Activated naive CD4-positive, alpha-beta T cell treated with anti-CD3 and anti-CD28 coated beads, Interleukin-2, amount 10 ng/mL, durations not matched to agents 7 days and 5 days (primary cell): ENCODE results near the gene IL12RB2.

Experiments used
- CTCF ChIA-PET: fragments of 350-600 bp; sonication (Branson Sonifier 250); formaldehyde crosslinking; loops from one replicate; lab custom pipeline; 2021; ENCODE audit warnings: antibody characterized with exemption; lab: Charles Lee
- DNase-seq: peaks from one replicate; pipeline ENCODE4 v3.0.0-alpha.2; 2020
- H3K27ac Mint-ChIP-seq: one replicate; pipeline ENCODE4 v1.8.0; 2021; ENCODE audit warnings: mild to moderate bottlenecking, moderate library complexity, mixed read lengths
- H3K27me3 Mint-ChIP-seq: one replicate; pipeline ENCODE4 v1.8.0; 2021; ENCODE audit warnings: mild to moderate bottlenecking, mixed read lengths
- H3K36me3 Mint-ChIP-seq: one replicate; pipeline ENCODE4 v1.8.0; 2021; ENCODE audit warnings: mixed read lengths
- H3K4me1 Mint-ChIP-seq: one replicate; pipeline ENCODE4 v1.8.0; 2021; ENCODE audit warnings: mixed read lengths
- H3K4me3 Mint-ChIP-seq: one replicate; pipeline ENCODE4 v1.8.0; 2021; ENCODE audit warnings: mild to moderate bottlenecking, moderate library complexity, mixed read lengths
- H3K9me3 Mint-ChIP-seq: one replicate; pipeline ENCODE4 v1.8.0; 2021; ENCODE audit warnings: mixed read lengths

Gene IL12RB2

DNA sequence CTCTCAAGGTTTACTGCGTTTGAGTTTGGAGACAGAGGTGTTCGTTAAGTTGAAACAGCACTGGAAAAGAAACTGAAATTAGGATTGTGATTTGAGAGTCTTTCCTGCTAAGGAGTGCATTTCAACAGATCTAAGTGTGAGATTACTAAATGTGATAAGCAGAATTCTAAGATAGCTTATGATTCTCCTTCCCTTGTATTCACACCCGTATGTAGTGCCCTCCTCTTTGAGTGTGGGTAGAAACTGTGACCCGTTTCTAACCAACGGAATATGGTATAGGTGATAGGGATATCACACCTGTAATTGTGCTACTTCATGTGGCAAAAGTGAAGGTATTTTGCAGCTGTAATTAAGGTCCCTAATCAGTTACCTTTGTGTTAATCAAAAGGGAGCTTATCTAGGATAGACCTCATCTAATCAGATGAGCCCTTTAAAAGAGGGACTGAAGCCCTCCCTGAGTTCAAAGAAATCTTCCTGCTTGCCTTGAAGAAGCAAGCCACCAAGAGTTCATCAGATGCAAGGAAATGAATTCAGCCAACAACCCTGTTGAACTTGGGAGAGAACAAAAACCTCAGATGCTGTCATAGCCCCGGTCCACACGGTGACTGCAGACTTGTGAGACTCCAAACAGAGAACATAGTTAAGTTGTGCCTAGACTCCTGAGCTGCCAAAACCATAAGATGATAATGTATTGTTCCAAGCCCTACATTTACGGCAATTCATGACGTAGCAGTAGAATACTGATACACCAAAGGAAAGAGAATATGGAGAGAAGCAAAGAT is 12.6 kb upstream of the IL12RB2 start:
- Mint-ChIP-seq H3K4me1 (peaks cover 36% of the 10 kb centered on the region), H3K9me3 (peaks cover 16% of the 10 kb centered on the region), H3K4me3 (no peak overlapping the region), H3K27ac (peak overlapping the region; percentile 49), H3K27me3 (no peaks in the 10 kb centered on the region), H3K36me3 (peaks cover 9% of the 10 kb centered on the region)
- peak; percentile 40 for DNase-seq
- CTCF ChIA-PET = interaction anchor here (0.8 to 1.8 kb wide), 5 partner anchors 8 to 83 kb away, joined by 3 to 5 read pairs (median 3); partner anchors contain the start of gene IL12RB2

DNA sequence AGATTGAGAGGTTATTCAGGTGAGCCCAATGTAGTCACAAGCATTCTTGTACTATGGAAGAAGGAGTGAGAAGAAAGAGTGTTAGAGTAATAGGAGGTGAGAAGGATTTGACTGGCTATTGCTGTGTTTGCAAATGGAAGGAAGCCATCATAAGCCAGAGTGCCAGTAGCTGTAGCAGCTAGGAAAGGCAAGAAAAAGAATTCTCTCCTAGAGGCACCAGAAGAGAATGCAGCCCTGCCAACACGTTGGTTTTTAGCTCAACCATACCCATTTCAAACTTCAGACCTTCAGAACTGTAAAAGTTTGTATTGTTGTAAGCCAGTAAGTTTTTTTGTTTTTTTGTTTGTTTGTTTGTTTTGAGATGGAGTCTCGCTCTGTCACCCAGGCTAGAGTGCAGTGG is 8.9 kb upstream of the IL12RB2 start:
- Mint-ChIP-seq H3K4me1 (peaks cover 47% of the 10 kb centered on the region), H3K36me3 (peaks cover 6% of the 10 kb centered on the region), H3K4me3 (no peak overlapping the region), H3K9me3 (peaks cover 1% of the 10 kb centered on the region), H3K27ac (no peak overlapping the region), H3K27me3 (no peaks in the 10 kb centered on the region)
- CTCF ChIA-PET = no interaction called here
- no peak for DNase-seq

DNA sequence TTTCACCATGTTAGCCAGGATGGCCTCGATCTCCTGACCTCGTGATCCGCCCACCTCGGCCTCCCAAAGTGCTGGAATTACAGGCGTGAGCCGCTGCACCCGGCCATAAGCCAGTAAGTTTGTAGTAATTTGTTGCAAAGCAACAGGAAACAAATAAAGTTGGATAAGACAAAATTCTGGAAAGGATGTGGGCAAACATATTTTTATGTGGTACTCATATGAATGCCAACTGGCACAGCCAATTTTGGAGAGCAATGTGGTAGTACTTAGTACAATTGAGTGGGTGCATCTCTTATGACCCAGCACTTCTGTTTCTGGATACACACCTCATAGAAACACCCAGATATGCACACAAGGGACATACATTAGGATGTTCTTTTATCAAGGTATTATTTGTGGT is 8.4 kb upstream of the IL12RB2 start:
- peaks cover 1% of the 10 kb centered on the region for H3K9me3 Mint-ChIP-seq
- no peak for DNase-seq
- H3K36me3 Mint-ChIP-seq = peaks cover 6% of the 10 kb centered on the region
- CTCF ChIA-PET = no interaction called here
- H3K27ac Mint-ChIP-seq = no peak overlapping the region
- no peak overlapping the region for H3K4me3 Mint-ChIP-seq
- H3K4me1 Mint-ChIP-seq = peaks cover 47% of the 10 kb centered on the region
- no peaks in the 10 kb centered on the region for H3K27me3 Mint-ChIP-seq

DNA sequence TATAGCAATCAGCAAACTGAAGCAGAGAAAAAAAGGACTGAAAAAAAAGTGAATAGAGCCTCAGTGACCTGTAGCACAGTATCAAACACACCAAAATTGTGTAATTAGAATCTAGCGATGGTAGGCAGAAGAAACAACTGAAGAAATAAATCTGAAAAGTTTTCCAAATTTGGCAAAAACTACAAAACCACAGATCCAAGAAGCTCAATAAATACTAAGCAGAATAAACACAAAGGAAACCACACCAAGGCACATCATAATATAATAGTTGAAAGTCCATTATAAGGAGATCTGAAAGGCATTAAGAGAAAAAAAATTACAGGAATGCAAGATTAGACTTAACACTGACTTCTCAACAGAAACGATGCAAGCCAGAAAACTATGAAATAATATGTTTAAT is 7.1 kb upstream of the IL12RB2 start:
- Mint-ChIP-seq H3K27ac (no peak overlapping the region), H3K4me3 (no peak overlapping the region), H3K4me1 (peaks cover 44% of the 10 kb centered on the region), H3K36me3 (peaks cover 4% of the 10 kb centered on the region), H3K9me3 (peaks cover 1% of the 10 kb centered on the region), H3K27me3 (no peaks in the 10 kb centered on the region)
- CTCF ChIA-PET = interaction anchor here (1.3 to 2.9 kb wide), 3 partner anchors 15 to 87 kb away, joined by 3 to 7 read pairs (median 3); no protein-coding TSS in a partner anchor
- no peak for DNase-seq

DNA sequence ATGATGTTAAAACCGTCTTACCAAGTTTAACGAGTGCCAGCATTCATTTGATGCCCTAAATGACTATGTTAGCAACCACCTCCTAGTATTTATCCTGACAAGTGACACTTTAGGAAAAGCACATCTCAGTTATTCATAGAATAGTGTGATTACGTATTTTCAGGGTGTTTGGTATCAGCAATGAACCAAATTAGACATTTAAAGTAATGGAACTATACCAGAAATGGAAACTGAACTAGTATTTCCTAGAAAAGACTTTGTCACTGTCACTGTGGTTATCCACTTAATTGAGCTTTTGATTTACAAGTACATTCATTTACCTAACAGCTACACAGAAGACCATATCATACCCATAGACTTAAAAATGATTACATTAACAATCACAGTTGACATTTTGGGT is 3.6 kb upstream of the IL12RB2 start:
- H3K27me3 Mint-ChIP-seq = no peaks in the 10 kb centered on the region
- H3K4me3 Mint-ChIP-seq = peak overlapping the region; percentile 0
- peaks cover 59% of the 10 kb centered on the region for H3K4me1 Mint-ChIP-seq
- CTCF ChIA-PET = interaction anchor here (0.6 to 1.5 kb wide), 4 partner anchors 33 to 90 kb away, joined by 3 to 4 read pairs (median 3); no protein-coding TSS in a partner anchor
- peaks cover 2% of the 10 kb centered on the region for H3K36me3 Mint-ChIP-seq
- H3K9me3 Mint-ChIP-seq = no peaks in the 10 kb centered on the region
- H3K27ac Mint-ChIP-seq = peak overlapping the region; percentile 83
- DNase-seq = no peak

DNA sequence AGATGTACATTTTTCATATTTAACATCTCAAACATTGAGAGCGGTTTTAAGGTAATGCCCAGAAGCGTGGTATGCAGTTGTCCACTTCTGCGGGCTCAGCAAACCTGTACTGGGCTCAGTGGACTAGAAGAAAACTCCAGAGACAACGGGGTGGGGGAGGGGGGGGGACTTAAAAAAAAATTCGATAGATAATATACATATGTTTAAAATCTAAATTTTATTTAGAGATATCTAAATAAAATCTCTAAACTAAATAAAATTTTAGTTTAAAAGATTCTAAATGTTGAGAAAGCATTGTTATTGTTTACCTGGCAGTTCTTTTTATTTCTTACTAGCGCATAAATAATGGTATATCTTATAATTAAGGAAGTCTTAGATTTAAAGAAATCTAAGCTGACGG is 1.1 kb upstream of the IL12RB2 start:
- CTCF ChIA-PET = interaction anchor here (0.7 to 1.5 kb wide), 3 partner anchors 26 to 93 kb away, joined by 4 read pairs; no protein-coding TSS in a partner anchor
- DNase-seq = no peak
- H3K4me3 Mint-ChIP-seq = peak overlapping the region; percentile 86
- H3K27ac Mint-ChIP-seq = peak overlapping the region; percentile 96
- peaks cover 72% of the 10 kb centered on the region for H3K4me1 Mint-ChIP-seq
- no peaks in the 10 kb centered on the region for H3K9me3 Mint-ChIP-seq
- H3K36me3 Mint-ChIP-seq = peaks cover 16% of the 10 kb centered on the region
- no peaks in the 10 kb centered on the region for H3K27me3 Mint-ChIP-seq

DNA sequence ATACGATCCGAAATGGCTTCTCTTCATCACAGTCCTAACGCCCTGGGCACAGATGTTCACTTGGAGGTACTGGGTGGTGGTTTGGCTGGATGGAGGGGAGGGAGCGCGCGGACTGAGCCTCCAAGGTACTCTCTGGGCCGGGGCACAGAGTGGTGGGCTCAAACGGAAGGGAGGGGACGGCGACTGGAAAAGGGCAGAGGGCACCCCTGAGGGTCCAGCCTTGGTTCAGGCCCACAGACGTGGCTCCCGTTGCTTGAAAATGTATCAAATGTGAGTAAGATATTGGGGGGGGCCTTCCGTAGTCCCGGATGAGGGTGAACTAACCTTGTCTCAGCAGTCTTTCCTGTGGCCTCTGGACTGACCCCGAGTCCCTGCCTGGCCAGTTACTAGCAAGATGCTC is 463 bp downstream of the IL12RB2 start:
- CTCF ChIA-PET = interaction anchor here (1.0 to 1.5 kb wide), 3 partner anchors 13 to 29 kb away, joined by 3 to 4 read pairs (median 4); no protein-coding TSS in a partner anchor
- Mint-ChIP-seq H3K36me3 (peaks cover 20% of the 10 kb centered on the region), H3K9me3 (peaks cover 2% of the 10 kb centered on the region), H3K27me3 (no peaks in the 10 kb centered on the region), H3K4me3 (peak overlapping the region; percentile 96), H3K4me1 (peaks cover 81% of the 10 kb centered on the region), H3K27ac (peak overlapping the region; percentile 96)
- peak; percentile 34 for DNase-seq

DNA sequence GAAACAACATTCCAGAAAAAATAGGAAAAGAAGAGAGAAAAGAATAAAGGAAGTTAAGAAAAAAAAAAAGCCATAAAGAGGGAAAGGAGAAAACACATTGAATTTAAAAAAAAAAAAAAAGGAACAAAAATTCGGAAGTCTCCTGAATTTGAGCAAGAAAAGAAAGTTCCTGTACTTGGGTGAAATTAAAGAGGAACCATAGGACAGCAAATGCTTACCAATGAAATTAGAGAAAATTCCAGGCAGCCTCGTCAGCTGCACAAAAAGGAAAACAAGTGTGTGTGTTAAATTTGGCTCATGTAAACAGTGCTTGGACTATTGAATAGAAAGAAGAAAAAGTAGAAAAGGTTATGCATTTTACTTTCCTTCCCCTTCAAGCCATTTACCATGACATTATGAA is 4.9 kb downstream of the IL12RB2 start:
- CTCF ChIA-PET = interaction anchor here (1.4 to 2.9 kb wide), 3 partner anchors 20 to 99 kb away, joined by 4 to 14 read pairs (median 4); no protein-coding TSS in a partner anchor
- H3K27me3 Mint-ChIP-seq = no peaks in the 10 kb centered on the region
- peak overlapping the region; percentile 93 for H3K27ac Mint-ChIP-seq
- no peak for DNase-seq
- peaks cover 32% of the 10 kb centered on the region for H3K36me3 Mint-ChIP-seq
- H3K4me3 Mint-ChIP-seq = no peak overlapping the region
- H3K9me3 Mint-ChIP-seq = peaks cover 2% of the 10 kb centered on the region
- peaks cover 66% of the 10 kb centered on the region for H3K4me1 Mint-ChIP-seq

DNA sequence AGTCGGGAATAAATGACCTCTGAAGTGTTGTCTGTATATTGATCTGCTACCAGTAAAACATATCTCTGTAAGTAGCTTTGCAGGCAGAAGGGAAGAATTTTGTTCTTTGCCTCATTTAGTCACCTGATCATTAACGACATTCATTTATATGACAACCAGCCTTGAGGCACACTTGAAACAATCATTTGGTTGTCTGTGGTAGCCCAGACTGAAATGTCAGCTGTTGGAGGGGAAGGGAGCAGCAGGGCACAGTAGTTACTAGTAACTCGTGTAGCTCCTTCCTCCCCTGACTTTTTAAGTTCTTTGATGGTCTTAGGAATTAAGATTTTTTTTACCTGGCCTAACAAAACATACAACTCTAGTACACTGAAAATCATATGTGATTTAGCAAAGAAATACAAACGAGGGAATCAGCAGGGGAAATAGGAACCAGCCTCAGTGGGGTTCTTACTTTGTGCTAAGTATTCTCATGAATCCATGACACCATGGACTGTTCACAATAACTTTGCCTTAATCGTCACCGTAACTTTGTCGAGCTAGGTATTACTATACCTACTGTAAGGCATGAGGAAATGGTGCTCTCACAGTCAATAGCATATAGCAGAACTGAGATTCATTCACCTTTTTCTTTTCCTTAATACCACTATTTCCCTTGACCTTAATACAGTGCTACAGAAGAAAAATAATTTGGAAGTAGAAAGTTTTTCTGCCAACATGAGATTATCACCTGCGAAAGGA is 6.4 kb downstream of the IL12RB2 start:
- CTCF ChIA-PET = interaction anchor here (0.7 to 3.0 kb wide), 7 partner anchors 9 to 103 kb away, joined by 3 to 14 read pairs (median 5); no protein-coding TSS in a partner anchor
- Mint-ChIP-seq H3K36me3 (peaks cover 32% of the 10 kb centered on the region), H3K4me1 (peaks cover 57% of the 10 kb centered on the region), H3K27me3 (no peaks in the 10 kb centered on the region), H3K9me3 (peaks cover 2% of the 10 kb centered on the region), H3K4me3 (peak overlapping the region; percentile 55), H3K27ac (peak overlapping the region; percentile 93)
- no peak for DNase-seq

DNA sequence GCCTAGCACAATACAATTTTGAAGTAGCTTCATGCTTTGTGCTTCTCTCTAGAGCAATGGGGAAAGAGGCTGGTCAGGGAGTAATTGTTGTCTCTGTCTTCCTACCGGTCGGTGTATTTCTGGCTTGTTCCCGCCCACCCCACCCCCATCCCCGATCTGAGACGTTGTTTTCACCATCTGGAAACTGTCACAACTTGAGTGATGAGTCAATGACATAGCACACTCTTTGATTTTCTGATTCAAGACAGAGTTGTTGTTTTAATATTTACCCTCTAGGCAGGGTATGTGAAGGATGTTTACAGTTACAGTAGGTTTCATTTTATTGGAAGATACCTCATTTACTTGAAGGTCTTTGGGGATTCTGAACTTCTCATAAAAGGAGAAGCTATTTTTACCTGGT is 7.0 kb downstream of the IL12RB2 start:
- DNase-seq = peak; percentile 38
- Mint-ChIP-seq H3K4me1 (peaks cover 52% of the 10 kb centered on the region), H3K9me3 (peaks cover 2% of the 10 kb centered on the region), H3K27ac (peak overlapping the region; percentile 93), H3K36me3 (peaks cover 31% of the 10 kb centered on the region), H3K4me3 (peak overlapping the region; percentile 55), H3K27me3 (no peaks in the 10 kb centered on the region)
- CTCF ChIA-PET = interaction anchor here (0.7 to 3.0 kb wide), 6 partner anchors 9 to 103 kb away, joined by 3 to 14 read pairs (median 5); no protein-coding TSS in a partner anchor

DNA sequence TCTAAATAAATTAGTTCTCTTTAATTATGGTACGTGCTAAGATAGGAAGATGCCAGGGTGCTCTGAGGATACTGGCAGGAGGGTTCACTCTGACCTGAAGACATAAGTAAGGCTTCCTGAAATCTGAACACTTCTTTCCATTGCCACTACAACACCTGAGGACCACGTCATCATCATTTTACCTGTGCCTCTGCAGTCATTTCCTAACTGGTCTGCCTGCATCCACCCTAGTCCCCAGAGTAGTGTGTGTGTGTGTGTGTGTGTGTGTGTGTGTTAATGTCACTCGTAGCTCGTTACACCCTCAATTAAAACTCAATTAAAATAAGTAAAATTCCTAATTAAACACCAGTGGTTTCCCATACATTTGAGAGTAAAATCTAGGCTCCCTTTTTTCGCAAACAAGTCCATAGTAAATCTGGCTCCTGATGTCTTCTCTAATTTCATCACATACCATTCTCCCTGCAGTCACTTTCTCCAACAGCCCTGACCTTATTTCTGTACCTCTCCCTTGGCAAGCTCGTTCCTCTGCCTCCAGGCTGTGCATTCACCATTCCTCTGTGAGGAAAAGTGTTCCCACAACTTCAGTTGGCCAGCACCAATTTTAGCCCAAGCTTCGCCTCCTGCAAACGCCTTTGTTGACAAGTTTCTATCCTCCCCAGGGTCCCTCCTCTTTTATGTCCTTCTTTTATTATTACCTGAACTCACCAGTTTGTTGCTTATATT is 8.7 kb downstream of the IL12RB2 start:
- Mint-ChIP-seq H3K27ac (peak overlapping the region; percentile 81), H3K4me3 (no peak overlapping the region), H3K4me1 (peaks cover 45% of the 10 kb centered on the region), H3K36me3 (peaks cover 28% of the 10 kb centered on the region), H3K27me3 (no peaks in the 10 kb centered on the region), H3K9me3 (peaks cover 2% of the 10 kb centered on the region)
- no peak for DNase-seq
- CTCF ChIA-PET = interaction anchor here (1.0 to 3.0 kb wide), 3 partner anchors 17 to 31 kb away, joined by 3 to 10 read pairs (median 6); no protein-coding TSS in a partner anchor

DNA sequence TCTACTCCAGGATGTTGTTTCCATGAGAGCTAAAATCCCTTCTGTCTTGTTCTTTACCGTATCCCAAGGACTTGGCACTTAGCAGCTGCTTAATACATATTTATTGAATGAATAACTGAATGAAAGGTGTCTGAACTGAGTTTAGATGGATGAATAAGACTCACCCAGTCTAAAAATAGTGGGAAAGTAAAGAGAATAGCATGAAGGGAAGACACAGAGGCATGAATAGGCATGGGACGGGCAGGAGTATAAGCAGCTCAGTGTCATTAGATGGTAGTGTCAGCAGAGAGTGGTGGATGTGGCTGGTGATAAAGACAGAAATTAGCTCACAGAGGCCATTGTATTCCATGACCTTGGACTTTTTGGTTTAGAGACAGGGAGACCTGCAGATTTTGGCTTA is 9.2 kb downstream of the IL12RB2 start:
- H3K4me1 Mint-ChIP-seq = peaks cover 44% of the 10 kb centered on the region
- no peak overlapping the region for H3K4me3 Mint-ChIP-seq
- peaks cover 2% of the 10 kb centered on the region for H3K9me3 Mint-ChIP-seq
- no peaks in the 10 kb centered on the region for H3K27me3 Mint-ChIP-seq
- H3K36me3 Mint-ChIP-seq = peaks cover 34% of the 10 kb centered on the region
- DNase-seq = no peak
- CTCF ChIA-PET = interaction anchor here (1.0 to 3.0 kb wide), 3 partner anchors 16 to 30 kb away, joined by 3 to 10 read pairs (median 6); no protein-coding TSS in a partner anchor
- no peak overlapping the region for H3K27ac Mint-ChIP-seq

DNA sequence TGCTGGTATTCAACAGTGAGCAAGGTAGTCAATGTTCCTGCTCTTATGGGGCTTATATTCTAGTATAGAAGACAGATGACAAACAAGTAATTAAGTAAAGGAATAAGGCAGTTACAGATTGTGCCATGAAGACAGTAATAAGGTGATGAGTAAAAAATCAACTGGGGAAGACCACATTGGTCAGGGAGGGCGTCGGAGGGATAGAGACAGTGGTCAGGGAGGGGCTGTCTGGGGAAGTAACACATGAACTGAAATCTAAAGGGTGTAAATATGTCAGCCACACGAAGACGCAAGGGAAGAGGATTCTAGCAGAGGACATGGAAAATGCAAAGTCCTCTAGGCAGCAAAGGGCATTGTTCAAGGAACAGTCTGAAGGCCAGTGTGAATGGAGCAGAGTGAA is 10.1 kb downstream of the IL12RB2 start:
- no peak for DNase-seq
- CTCF ChIA-PET = interaction anchor here (1.5 to 1.7 kb wide), 2 partner anchors 15 to 18 kb away, joined by 3 to 6 read pairs; no protein-coding TSS in a partner anchor
- Mint-ChIP-seq H3K4me3 (no peak overlapping the region), H3K27me3 (no peaks in the 10 kb centered on the region), H3K27ac (no peak overlapping the region), H3K4me1 (peaks cover 39% of the 10 kb centered on the region), H3K36me3 (peaks cover 37% of the 10 kb centered on the region), H3K9me3 (no peaks in the 10 kb centered on the region)
